Thyroid gland (tissue), 4 donors: ENCODE results near the gene KMT2D.

Source experiments
- POLR2A ChIP-seq, 2 donors: fragments of 450-650 bp; IDR thresholded peaks; one replicate each; pipeline ENCODE4 v1.6.1; 2017; ENCODE audit warnings: antibody characterized with exemption in 2 of 2, mild to moderate bottlenecking in 2 of 2, moderate library complexity in 1 of 2
- TF ChIP-seq, protein P1 (sequence below), 6 experiments: fragments of 200-600 bp in 3 of 6; fragments of 450-650 bp in 3 of 6; sonication (generic) in 3 of 6; IDR thresholded peaks; one replicate each; pipeline ENCODE4 v1.5.1; 2016 to 2019; ENCODE audit warnings: antibody characterized with exemption in 6 of 6, mild to moderate bottlenecking in 2 of 6, inconsistent platforms in 1 of 6, moderate library complexity in 1 of 6

DNA sequence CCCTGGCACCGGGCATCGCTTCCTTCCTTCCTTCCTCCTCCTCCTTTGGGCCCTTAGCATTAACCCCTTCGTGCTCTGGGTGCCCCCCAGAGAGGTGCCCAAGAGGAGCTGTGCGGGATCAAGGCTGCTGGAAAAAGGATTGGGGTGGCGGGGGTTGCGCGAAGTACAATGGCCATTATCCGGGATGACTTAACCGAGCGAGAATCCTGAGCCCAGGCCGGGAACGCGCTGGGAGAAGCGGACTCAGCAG, 31.2 kb upstream of the KMT2D start:
- TF ChIP-seq, protein P1, sequence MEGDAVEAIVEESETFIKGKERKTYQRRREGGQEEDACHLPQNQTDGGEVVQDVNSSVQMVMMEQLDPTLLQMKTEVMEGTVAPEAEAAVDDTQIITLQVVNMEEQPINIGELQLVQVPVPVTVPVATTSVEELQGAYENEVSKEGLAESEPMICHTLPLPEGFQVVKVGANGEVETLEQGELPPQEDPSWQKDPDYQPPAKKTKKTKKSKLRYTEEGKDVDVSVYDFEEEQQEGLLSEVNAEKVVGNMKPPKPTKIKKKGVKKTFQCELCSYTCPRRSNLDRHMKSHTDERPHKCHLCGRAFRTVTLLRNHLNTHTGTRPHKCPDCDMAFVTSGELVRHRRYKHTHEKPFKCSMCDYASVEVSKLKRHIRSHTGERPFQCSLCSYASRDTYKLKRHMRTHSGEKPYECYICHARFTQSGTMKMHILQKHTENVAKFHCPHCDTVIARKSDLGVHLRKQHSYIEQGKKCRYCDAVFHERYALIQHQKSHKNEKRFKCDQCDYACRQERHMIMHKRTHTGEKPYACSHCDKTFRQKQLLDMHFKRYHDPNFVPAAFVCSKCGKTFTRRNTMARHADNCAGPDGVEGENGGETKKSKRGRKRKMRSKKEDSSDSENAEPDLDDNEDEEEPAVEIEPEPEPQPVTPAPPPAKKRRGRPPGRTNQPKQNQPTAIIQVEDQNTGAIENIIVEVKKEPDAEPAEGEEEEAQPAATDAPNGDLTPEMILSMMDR (IDR thresholded peaks at IDR 0.05) = no peak
- TF ChIP-seq POLR2A (IDR thresholded peaks at IDR 0.05) = no peak
